Right atrium auricular region (tissue), 2 donors: Measurements from ENCODE around the gene BEND7. TPM values are rescaled to one million over a fixed set of nuclear protein-coding genes. Genes with fewer than 3 reads are reported as not detected.
A peak's percentile ranks its signal among the peaks of the same experiment; 100 is the strongest.

Experiments used
- DNase-seq: peaks from one replicate; pipeline ENCODE4 v3.0.0-alpha.2; 2019; ENCODE audit warnings: low spot score
- H3K27ac ChIP-seq, 2 donors: fragments of 200-600 bp; sonication (generic); 1 replicate in 1 of 2; 2 replicates in 1 of 2; pipeline ENCODE4 v1.5.1; 2016 to 2019
- H3K27me3 ChIP-seq, 2 donors: fragments of 200-600 bp; sonication (generic); one replicate each; pipeline versions ENCODE4 v1.5.1 to v1.6.0; 2017 to 2019
- H3K36me3 ChIP-seq: fragments of 200-600 bp; sonication (generic); one replicate; pipeline ENCODE4 v1.5.1; 2016
- H3K4me1 ChIP-seq, 2 donors: fragments of 200-600 bp; sonication (generic); one replicate each; pipeline versions ENCODE4 v1.5.1 to v1.6.0; 2017 to 2019
- H3K4me3 ChIP-seq, 2 donors: fragments of 200-600 bp; sonication (generic); 1 replicate in 1 of 2; 2 replicates in 1 of 2; pipeline ENCODE4 v1.5.1; 2017 to 2019; ENCODE audit warnings: mild to moderate bottlenecking in 1 of 2, moderate library complexity in 1 of 2
- H3K9me3 ChIP-seq, 2 donors: fragments of 200-600 bp; sonication (generic); one replicate each; pipeline ENCODE4 v1.5.1; 2019
- total RNA-seq, 2 donors: library from RNA; depleted of rRNA; stranded (reverse); fragments of >200 nt; gene quantifications; one replicate each; pipeline ENCODE4 v1.1.0, GENCODE V29; 2016
- TF ChIP-seq, protein P1 (sequence below), 2 donors: fragments of 200-600 bp; sonication (generic); IDR thresholded peaks; one replicate each; pipeline ENCODE4 v1.5.1; 2019; ENCODE audit warnings: antibody characterized with exemption in 2 of 2

Gene BEND7
- total RNA-seq, 2 donors from 2014 or later = 11.5 to 11.6 TPM

DNA sequence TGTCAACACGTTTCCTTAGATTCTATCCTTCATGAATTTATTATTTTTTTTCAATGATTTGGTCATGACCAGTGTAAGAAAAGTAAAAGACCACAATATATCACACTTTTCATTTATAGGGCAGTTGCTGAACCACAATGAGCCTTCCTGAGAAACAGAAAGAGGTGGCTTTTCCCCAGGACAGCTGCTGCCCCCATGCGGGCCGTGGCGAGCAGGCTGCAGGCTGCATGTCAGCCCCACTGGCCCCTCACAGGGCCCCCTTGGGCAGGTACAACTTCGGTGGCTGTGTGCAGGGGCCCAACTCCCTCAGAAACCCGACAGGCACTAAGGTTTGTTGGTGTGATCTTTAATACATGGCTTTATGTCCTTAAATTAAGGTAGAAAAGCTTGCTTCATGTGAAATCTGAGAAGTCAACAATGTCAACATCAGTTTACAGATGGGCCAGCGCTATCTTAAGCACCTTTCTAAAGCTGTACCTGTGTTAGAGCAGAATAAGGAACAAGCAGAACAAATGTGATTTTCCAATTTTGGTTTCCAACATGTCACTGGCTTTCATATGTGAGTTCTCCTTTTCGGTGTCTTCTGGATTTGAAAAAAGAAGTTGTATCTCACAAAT lies 10.6 kb downstream of the BEND7 start:
- Histone ChIP-seq H3K4me3 (no peak overlapping the region), H3K4me1 (no peaks in the 10 kb centered on the region), H3K27ac (no peak overlapping the region), H3K36me3 (no peaks in the 10 kb centered on the region), H3K9me3 (no peaks in the 10 kb centered on the region), H3K27me3 (no peaks in the 10 kb centered on the region)
- TF ChIP-seq, protein P1, sequence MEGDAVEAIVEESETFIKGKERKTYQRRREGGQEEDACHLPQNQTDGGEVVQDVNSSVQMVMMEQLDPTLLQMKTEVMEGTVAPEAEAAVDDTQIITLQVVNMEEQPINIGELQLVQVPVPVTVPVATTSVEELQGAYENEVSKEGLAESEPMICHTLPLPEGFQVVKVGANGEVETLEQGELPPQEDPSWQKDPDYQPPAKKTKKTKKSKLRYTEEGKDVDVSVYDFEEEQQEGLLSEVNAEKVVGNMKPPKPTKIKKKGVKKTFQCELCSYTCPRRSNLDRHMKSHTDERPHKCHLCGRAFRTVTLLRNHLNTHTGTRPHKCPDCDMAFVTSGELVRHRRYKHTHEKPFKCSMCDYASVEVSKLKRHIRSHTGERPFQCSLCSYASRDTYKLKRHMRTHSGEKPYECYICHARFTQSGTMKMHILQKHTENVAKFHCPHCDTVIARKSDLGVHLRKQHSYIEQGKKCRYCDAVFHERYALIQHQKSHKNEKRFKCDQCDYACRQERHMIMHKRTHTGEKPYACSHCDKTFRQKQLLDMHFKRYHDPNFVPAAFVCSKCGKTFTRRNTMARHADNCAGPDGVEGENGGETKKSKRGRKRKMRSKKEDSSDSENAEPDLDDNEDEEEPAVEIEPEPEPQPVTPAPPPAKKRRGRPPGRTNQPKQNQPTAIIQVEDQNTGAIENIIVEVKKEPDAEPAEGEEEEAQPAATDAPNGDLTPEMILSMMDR (IDR thresholded peaks at IDR 0.05) = peak in 1 of 2 donors; percentile 45
- no peak for DNase-seq

DNA sequence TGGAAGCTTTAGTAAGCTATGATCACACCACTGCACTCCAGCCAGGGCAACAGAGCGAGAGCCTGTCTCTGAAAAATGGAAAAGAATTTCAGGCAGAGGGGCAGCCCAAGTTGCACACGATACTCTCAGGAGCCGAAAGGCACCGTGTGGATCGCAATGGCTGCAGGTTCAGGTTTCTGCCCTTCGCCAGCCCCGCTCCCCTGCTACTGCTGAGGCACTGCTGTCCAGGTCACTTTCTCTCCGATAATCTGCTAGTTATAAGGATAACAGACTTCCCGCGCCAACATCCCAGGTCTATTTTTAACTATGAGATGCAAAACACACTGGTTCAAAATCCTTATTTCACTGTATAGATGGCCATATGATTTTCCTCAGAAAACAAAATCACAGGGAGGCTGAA lies 11.1 kb downstream of the BEND7 start:
- no peaks in the 10 kb centered on the region for H3K4me1 ChIP-seq
- no peaks in the 10 kb centered on the region for H3K27me3 ChIP-seq
- DNase-seq = no peak
- H3K9me3 ChIP-seq = no peaks in the 10 kb centered on the region
- H3K36me3 ChIP-seq = no peaks in the 10 kb centered on the region
- TF ChIP-seq, protein P1 (IDR thresholded peaks at IDR 0.05) = no peak
- no peak overlapping the region for H3K4me3 ChIP-seq
- no peak overlapping the region for H3K27ac ChIP-seq

DNA sequence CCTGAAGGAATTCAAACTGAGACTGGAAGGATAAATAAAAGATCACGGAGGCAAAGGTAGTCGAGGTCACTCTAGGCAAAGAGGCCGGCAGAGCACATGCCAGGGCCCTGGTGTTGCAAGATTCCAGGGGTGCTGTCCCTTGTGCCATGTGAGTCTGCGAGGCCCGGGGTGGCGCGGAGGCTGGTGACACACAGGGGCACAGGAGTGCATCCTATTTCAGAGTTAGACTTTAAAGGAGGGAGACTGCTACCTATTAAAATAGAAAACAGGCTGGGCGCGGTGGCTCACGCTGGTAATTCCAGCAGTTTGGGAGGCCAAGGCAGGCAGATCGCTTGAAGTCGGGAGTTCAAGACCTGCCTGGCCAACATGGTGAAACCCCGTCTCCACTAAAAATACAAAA lies 12.6 kb downstream of the BEND7 start:
- H3K27ac ChIP-seq = no peak overlapping the region
- no peaks in the 10 kb centered on the region for H3K4me1 ChIP-seq
- H3K27me3 ChIP-seq = no peaks in the 10 kb centered on the region
- no peaks in the 10 kb centered on the region for H3K9me3 ChIP-seq
- TF ChIP-seq, protein P1 (IDR thresholded peaks at IDR 0.05) = no peak
- DNase-seq = no peak
- H3K36me3 ChIP-seq = no peaks in the 10 kb centered on the region
- no peak overlapping the region for H3K4me3 ChIP-seq

DNA sequence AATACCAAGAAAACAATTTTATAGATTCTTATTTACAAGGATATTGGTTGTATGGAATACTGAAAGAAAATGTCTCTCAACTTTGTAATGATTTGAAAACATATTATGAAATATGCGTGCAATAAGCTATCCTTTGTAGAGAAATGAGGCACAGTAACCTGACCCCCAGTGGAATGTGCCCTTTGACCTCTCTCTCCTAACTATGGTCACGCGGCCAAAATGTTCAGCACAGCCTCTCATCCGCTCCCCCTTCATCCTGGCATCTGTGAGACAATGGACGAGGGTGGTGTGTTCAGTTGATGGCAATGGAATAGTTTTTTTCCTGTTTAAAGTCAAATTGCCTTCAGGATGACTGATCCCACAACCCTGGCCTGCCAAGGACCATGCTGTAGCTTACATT lies 13.3 kb downstream of the BEND7 start:
- H3K27ac ChIP-seq = no peak overlapping the region
- H3K36me3 ChIP-seq = no peaks in the 10 kb centered on the region
- H3K27me3 ChIP-seq = no peaks in the 10 kb centered on the region
- no peak overlapping the region for H3K4me3 ChIP-seq
- TF ChIP-seq, protein P1 (IDR thresholded peaks at IDR 0.05) = no peak
- no peak for DNase-seq
- no peaks in the 10 kb centered on the region for H3K4me1 ChIP-seq
- no peaks in the 10 kb centered on the region for H3K9me3 ChIP-seq

DNA sequence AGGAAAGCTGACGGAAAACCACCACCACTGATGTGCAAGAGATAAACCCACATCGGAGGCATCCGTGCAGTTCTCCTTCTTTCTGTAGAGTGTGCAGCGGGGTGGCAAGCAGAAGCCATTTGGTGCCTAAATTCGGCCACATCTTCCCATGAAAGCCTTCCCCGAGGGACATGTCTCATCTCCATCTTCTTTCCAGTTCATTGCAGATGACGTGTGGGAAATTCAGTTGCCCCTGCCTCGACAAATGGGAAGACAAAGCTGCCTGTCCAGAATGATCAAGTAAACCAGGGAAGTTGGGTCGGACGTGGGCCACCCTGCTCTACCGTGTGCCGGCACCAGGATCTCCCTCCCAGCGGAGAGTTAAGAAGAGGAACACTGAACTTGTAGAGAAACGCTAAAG lies 14.5 kb downstream of the BEND7 start:
- H3K4me1 ChIP-seq = no peaks in the 10 kb centered on the region
- DNase-seq = no peak
- no peaks in the 10 kb centered on the region for H3K27me3 ChIP-seq
- no peaks in the 10 kb centered on the region for H3K36me3 ChIP-seq
- TF ChIP-seq, protein P1 (IDR thresholded peaks at IDR 0.05) = no peak
- H3K27ac ChIP-seq = no peak overlapping the region
- H3K9me3 ChIP-seq = no peaks in the 10 kb centered on the region
- H3K4me3 ChIP-seq = no peak overlapping the region

DNA sequence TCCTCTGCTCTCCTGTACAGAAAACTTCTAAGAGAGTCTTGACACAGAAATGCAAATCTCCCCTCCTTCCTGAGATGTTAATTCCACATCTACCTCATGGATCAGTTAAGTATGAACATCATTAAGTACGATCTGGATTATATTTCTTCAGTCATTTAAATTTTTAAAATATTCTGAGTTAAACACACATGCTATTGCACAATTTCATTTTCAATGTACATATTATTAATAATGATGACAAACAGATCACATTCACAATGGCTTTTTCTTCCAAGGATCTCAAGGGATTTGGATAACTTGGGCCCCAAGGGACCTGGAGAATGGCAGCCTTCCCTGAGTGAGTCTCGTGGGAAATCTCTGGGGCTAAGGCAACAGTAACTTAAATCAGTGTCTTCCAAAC lies 16.2 kb downstream of the BEND7 start:
- Histone ChIP-seq H3K9me3 (no peaks in the 10 kb centered on the region), H3K4me3 (no peak overlapping the region), H3K27me3 (no peaks in the 10 kb centered on the region), H3K4me1 (no peaks in the 10 kb centered on the region), H3K27ac (no peak overlapping the region), H3K36me3 (no peaks in the 10 kb centered on the region)
- TF ChIP-seq, protein P1 (IDR thresholded peaks at IDR 0.05) = no peak
- DNase-seq = no peak
